GM18517 (cell line): ENCODE results near the gene SERTAD2.
A peak's percentile ranks its signal among the peaks of the same experiment; 100 is the strongest.

ENCODE experiments used
- ATAC-seq: cut with Tn5 transposase; IDR thresholded peaks from one replicate; pipeline ENCODE4 v1.9.1; 2021; ENCODE audit warnings: mild to moderate bottlenecking, moderate library complexity; ENCODE audit not compliant: unreplicated experiment

SERTAD2 gene

DNA sequence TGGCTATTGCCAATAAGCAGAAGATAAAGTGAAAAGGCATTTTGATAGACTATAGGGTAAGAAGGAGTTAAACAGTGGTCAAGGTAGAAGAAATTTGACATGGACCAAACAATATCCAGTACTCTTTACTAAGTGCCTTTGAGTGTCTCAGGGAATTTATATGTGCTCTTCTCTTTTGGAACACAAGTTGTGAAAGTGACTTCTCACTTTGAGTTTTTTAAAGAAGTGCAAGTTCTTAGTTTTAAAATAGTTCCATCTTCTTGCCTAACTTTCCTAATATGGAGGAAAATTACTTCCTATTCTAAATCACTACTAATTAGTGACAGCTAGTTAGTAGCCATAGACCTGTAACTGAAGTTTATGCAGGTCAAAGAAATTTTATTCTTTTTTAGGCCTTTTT, 66.2 kb downstream of the SERTAD2 start:
- no peak for ATAC-seq

GRCh38 chr2:64586883-64587481, 66.7 kb downstream of the SERTAD2 start:
- no peak for ATAC-seq

- ATAC-seq, result peak; percentile 38
Measured at GRCh38 chr2:64586054-64586453, 67.7 kb downstream of the SERTAD2 start.

DNA sequence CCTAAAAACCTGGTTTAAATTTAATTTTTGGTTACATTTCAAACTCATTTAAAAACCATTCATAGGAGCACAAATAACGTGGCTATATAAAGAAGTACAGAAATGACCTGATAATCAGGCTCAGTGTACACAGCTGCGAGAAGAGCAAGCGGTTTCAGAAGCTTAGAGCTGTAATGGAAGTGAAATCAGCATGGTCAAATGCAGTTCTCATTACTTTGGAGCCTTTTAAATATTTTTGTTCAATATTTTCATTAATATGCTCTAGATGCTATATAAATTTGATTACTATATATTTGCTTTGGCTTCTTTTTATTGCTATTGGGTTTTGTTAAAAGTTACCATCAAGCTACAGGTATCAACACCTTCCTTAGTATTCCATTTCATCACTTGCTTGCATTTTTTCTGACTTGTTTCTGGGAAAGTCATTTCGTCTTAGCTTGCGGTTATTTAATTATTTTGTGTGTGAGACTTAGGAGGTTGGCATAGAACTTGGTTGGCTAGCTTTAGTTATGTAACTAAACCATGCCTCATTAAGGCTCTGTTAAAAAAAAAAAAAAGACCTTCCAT, 70.9 kb downstream of the SERTAD2 start:
- peak; percentile 86 for ATAC-seq

- no peak for ATAC-seq
Measured at GRCh38 chr2:64581777-64582539, 71.8 kb downstream of the SERTAD2 start.
